Measurements from ENCODE around the gene GGA3. TPM values are rescaled to one million over a fixed set of nuclear protein-coding genes. Genes with fewer than 3 reads are reported as not detected.

The GGA3 gene
- total RNA-seq, 1 experiment from 2014 or later, result 13.1 TPM

DNA sequence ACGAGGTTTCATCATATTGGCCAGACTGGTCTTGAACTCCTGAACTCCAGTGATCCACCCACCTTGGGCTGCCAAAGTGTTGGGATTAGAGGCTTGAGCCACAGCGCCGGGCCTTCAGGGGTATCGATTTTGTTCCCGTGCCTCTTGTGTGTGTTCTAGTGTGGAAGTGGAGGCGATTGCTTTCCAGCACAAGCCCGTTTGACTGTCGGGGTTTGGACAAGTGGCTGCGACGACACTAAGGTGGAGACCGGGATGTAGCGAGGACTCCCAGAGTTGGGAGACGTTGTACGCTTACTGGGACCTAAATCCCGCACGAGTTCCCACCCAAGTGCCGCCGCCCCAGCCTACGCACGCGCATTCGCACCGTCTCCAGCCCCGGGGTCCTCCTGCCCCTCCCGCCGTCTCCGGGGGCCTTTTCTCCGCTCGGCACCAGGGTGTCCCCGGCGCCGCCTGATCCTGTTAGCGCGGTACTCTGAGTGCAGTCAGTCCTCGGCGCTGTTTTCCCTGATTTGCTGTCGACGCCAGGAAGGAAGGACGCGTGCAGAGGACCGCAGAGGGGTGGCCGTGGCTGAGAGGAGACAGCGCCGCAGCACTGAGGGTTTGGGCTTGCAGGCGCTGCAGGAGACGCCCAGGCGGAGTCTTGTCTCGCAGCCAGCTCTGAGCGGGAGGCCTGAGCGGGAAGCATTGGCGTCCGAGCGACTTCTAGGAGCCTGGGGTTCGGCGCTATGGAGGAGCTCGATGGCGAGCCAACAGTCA, 56.2 kb downstream of the GGA3 start, which contains the start of gene NUP85:
Gene NUP85 (plus strand): TSS at position 643 of the 756 bp plus-strand sequence. CDS start 83 bp downstream, at position 726.
- Histone ChIP-seq H3K27me3 (replicated peaks) (no peaks in the 10 kb centered on the region), H3K4me1 (replicated peaks) (peaks cover 18% of the 10 kb centered on the region), H3K4me3 (peak within 1 kb of the TSS; percentile 74), H3K9me3 (replicated peaks) (no peaks in the 10 kb centered on the region), H3K27ac (peak within 1 kb of the TSS; percentile 95), H3K36me3 (peaks cover 33% of the 10 kb centered on the region)
- DNase-seq (ENCODE audit: low read depth in 1 of 2, low spot score in 2 of 2), result peak; percentile 98 to 100

DNA sequence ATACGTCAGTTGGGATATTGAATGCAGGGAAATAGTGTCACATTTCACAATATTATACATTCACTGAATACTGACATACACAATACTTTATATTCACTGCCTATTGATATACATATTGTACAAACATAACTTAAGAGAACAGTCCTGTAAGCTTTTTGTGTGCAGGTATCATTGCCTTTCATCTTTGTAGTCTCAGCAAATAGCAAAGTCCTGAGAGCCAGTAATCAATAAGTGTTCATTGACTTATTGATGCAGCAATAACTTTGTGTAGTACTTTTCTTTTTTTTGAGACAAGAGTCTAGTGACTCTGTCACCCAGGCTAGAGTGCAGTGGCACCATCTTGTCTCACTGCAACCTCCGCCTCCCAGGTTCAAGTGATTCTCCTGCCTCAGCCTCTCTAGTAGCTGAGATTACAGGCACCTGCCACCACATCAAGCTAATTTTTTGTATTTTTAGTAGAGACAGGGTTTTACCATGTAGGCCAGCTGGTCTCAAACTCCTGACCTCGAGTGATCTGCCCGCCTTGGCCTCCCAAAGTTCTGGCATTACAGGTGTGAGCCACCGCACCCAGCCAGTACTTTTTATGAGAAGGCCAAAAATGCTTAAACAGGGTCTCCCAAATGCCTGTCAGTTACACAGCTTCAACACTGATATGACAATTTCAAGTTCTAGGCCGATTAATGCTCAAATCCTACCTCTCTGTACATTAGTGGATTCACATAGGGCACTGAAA, 61.4 kb downstream of the GGA3 start:
- DNase-seq (ENCODE audit: low read depth in 1 of 2, low spot score in 2 of 2), result no peak
- Histone ChIP-seq H3K4me3 (no peak overlapping the region), H3K27me3 (replicated peaks) (no peaks in the 10 kb centered on the region), H3K9me3 (replicated peaks) (no peaks in the 10 kb centered on the region), H3K27ac (no peak overlapping the region), H3K4me1 (replicated peaks) (0 out of 2 replicates have a peak, but pooled peaks cover 5% of the 10 kb centered on the region), H3K36me3 (no peaks in the 10 kb centered on the region)

DNA sequence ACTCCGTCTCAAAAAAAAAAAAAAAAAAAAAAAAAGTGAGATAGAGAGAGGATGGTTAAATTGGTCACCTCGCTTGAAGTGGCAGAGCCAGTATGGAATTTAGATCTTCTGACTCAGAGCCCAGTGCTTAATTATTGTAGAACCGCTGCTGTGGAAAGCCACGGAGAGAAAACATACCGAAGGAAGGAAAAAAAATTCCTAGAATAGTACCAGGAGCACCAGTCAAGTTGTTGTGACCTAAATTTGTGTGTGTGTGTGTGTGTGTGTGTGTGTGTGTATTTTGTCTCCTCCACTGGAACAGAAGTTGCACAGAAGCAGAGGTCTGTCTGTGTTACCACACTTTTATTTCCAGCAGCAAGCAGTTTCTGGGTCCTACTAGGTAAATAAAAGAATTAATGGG, 66.5 kb downstream of the GGA3 start:
- DNase-seq (ENCODE audit: low read depth in 1 of 2, low spot score in 2 of 2), result no peak
- Histone ChIP-seq H3K36me3 (no peaks in the 10 kb centered on the region), H3K27me3 (replicated peaks) (no peaks in the 10 kb centered on the region), H3K4me1 (replicated peaks) (no peaks in the 10 kb centered on the region), H3K4me3 (no peak overlapping the region), H3K27ac (no peak overlapping the region), H3K9me3 (replicated peaks) (no peaks in the 10 kb centered on the region; the same call in 1 of the 2 replicates)

DNA sequence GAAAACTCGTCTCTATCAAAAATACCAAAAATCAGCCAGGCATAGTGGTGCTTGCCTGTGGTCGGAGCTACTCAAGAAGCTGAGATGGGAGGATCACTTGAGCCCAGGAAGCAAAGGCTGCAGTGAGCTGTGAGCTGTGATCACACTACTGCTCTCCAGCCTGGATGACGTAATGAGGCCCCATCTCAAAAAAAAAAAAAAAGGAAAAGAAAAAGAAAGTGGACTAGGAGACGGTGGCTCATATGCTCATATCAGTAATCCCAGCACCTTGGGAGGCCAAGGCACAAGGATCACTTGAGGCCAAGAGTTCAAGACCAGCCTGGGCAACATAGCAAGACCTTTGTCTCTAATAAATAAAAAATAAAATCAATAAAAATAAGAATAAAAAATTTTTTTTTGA, 69.8 kb downstream of the GGA3 start:
- peaks cover 7% of the 10 kb centered on the region; the same call in 1 of the 2 replicates for H3K4me1 ChIP-seq (replicated peaks)
- no peaks in the 10 kb centered on the region for H3K36me3 ChIP-seq
- no peaks in the 10 kb centered on the region; the same call in 1 of the 2 replicates for H3K9me3 ChIP-seq (replicated peaks)
- H3K27me3 ChIP-seq (replicated peaks), result no peaks in the 10 kb centered on the region
- no peak for DNase-seq (ENCODE audit: low read depth in 1 of 2, low spot score in 2 of 2)
- no peak overlapping the region for H3K27ac ChIP-seq
- H3K4me3 ChIP-seq, result no peak overlapping the region

DNA sequence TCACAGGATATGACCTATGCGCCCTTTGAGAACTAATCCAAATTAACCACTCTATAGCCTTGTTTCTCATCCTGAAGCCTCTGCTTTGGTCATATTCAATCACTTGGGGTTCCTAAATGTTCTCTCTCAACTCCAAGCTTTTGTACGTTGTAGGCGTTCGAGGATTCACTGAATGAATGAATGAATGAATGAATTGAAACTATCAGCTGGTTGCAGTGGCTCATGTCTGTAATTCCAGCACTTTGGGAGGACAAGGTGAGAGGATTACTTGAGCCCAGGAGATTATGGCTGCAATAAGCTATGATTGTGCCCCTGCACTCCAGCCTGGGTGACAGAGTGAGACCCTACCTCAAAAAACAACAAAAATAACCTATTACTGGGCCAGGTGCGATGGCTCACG, 72.8 kb downstream of the GGA3 start:
- Histone ChIP-seq H3K9me3 (replicated peaks) (no peaks in the 10 kb centered on the region; the same call in 1 of the 2 replicates), H3K4me3 (no peak overlapping the region), H3K36me3 (no peaks in the 10 kb centered on the region), H3K27ac (no peak overlapping the region), H3K27me3 (replicated peaks) (no peaks in the 10 kb centered on the region), H3K4me1 (replicated peaks) (peaks cover 7% of the 10 kb centered on the region)
- no peak for DNase-seq (ENCODE audit: low read depth in 1 of 2, low spot score in 2 of 2)

Other genes starting within 250 kb of the GGA3 start
- gene MRPL58, start 248.9 kb downstream of the GGA3 start, total RNA-seq (2014; rRNA removed; shearing (Covaris generic)), result 154 and 186 TPM in 2 replicates
- gene ATP5PD, start 214.6 kb downstream of the GGA3 start, total RNA-seq (2014; rRNA removed; shearing (Covaris generic)), result 601 and 1,079 TPM in 2 replicates
- gene KCTD2, start 214.4 kb downstream of the GGA3 start, total RNA-seq (2014; rRNA removed; shearing (Covaris generic)), result 24.4 and 28.6 TPM in 2 replicates
- 0.50 and 0.71 TPM in 2 replicates for gene SLC16A5, start 173.7 kb downstream of the GGA3 start, total RNA-seq (2014; rRNA removed; shearing (Covaris generic))
- gene ARMC7, start 151.6 kb downstream of the GGA3 start, total RNA-seq (2014; rRNA removed; shearing (Covaris generic)), result 5.3 and 6.6 TPM in 2 replicates
- 130 and 136 TPM in 2 replicates for gene NT5C, start 129.9 kb downstream of the GGA3 start, total RNA-seq (2014; rRNA removed; shearing (Covaris generic))
- gene JPT1, start 107.1 kb downstream of the GGA3 start, total RNA-seq (2014; rRNA removed; shearing (Covaris generic)), result 340 and 870 TPM in 2 replicates
- gene SUMO2, start 78.6 kb downstream of the GGA3 start, total RNA-seq (2014; rRNA removed; shearing (Covaris generic)), result 177 and 212 TPM in 2 replicates
- gene NUP85, start 55.9 kb downstream of the GGA3 start, total RNA-seq (2014; rRNA removed; shearing (Covaris generic)), result 75.1 and 110 TPM in 2 replicates
- gene MRPS7, start 273 bp upstream of the GGA3 start, total RNA-seq (2014; rRNA removed; shearing (Covaris generic)), result 91.5 and 113 TPM in 2 replicates
- 8.5 and 10.7 TPM in 2 replicates for gene MIF4GD, start 9.6 kb upstream of the GGA3 start, total RNA-seq (2014; rRNA removed; shearing (Covaris generic))
- 8.5 and 21.7 TPM in 2 replicates for gene SLC25A19, start 27.8 kb upstream of the GGA3 start, total RNA-seq (2014; rRNA removed; shearing (Covaris generic))
- gene GRB2, start 144.1 kb upstream of the GGA3 start, total RNA-seq (2014; rRNA removed; shearing (Covaris generic)), result 200 and 449 TPM in 2 replicates
- gene TMEM94, start 195.0 kb upstream of the GGA3 start, total RNA-seq (2014; rRNA removed; shearing (Covaris generic)), result 62.9 and 109 TPM in 2 replicates

All from SJSA1 (cell line).